Measurements from ENCODE around the gene JAGN1.
"Not testable (repeated sequence)": the region's sequence is repeated elsewhere in the genome, so short reads cannot be mapped to it uniquely, and the experiment has no call there.

Gene JAGN1

GRCh38 chr3:9884555-9885165 lies 5.8 kb upstream of the JAGN1 start:
- H3K27ac ChIP-seq: no peak overlapping the region
- TF ChIP-seq CTCF (conservative IDR thresholded peaks at IDR 0.05): no peak

- no peak for TF ChIP-seq CTCF (conservative IDR thresholded peaks at IDR 0.05)
- H3K27ac ChIP-seq: no peak overlapping the region
Observed at GRCh38 chr3:9886328-9886727, 4.1 kb upstream of the JAGN1 start.

GRCh38 chr3:9887480-9887879 lies 2.9 kb upstream of the JAGN1 start:
- no peak for TF ChIP-seq CTCF (conservative IDR thresholded peaks at IDR 0.05)
- no peak overlapping the region for H3K27ac ChIP-seq

GRCh38 chr3:9888540-9888939 lies 1.9 kb upstream of the JAGN1 start:
- no peak for TF ChIP-seq CTCF (conservative IDR thresholded peaks at IDR 0.05)
- no peak overlapping the region for H3K27ac ChIP-seq

GRCh38 chr3:9889405-9889804 lies 1.0 kb upstream of the JAGN1 start:
- no peak for TF ChIP-seq CTCF (conservative IDR thresholded peaks at IDR 0.05)
- peak overlapping the region; percentile 91 for H3K27ac ChIP-seq

- H3K27ac ChIP-seq: peak overlapping the region; percentile 91
- no peak for TF ChIP-seq CTCF (conservative IDR thresholded peaks at IDR 0.05)
Observed at GRCh38 chr3:9891072-9891622, 737 bp downstream of the JAGN1 start.

GRCh38 chr3:9893739-9894138 lies 3.3 kb downstream of the JAGN1 start:
- peak overlapping the region; percentile 28; the same call in 1 of the 2 replicates for H3K27ac ChIP-seq
- TF ChIP-seq CTCF (conservative IDR thresholded peaks at IDR 0.05): no peak

- not testable (repeated sequence) for H3K27ac ChIP-seq
Observed at GRCh38 chr3:9895715-9896114, 5.3 kb downstream of the JAGN1 start.

- peak overlapping the region; percentile 98 for H3K27ac ChIP-seq
Observed at GRCh38 chr3:9896755-9897407, 6.5 kb downstream of the JAGN1 start.

Data from VCaP (cell line).